ENCODE results near the gene LDB2. TPM values are rescaled to one million over a fixed set of nuclear protein-coding genes. Genes with fewer than 3 reads are reported as not detected.

Gene LDB2
- polyA plus RNA-seq, 2 of the 4 experiments (the other 2 are of a cell fraction): not detected

- POLR2A ChIA-PET: no interaction called here
- WGBS (ENCODE audit: missing lambda C conversion rate): 7% methylated on average over 4 of the region's 7 CpGs
- H3K4me2 ChIP-seq: no peak overlapping the region
- H3K9me3 ChIP-seq: no peaks in the 10 kb centered on the region
- ATAC-seq (no peak), DNase-seq (ENCODE audit: low read depth in 1 of 2, low spot score in 1 of 2) (no peak), FAIRE-seq (no peak)
- H3K4me3 ChIP-seq: no peak overlapping the region
- TF ChIP-seq GATA3 (IDR thresholded peaks at IDR 0.05; ENCODE audit: borderline replicate concordance) (no peak), HEYL (CRISPR knock-in tag; IDR thresholded peaks at IDR 0.05) (no peak)
- H3K4me1 ChIP-seq: no peaks in the 10 kb centered on the region
- CTCF ChIA-PET: no interaction called here
- no peak overlapping the region for H3K27ac ChIP-seq
These were observed 33.1 kb downstream of the LDB2 start for GRCh38 chr4:16865209-16865896.

- no peak for FAIRE-seq
- no peak for TF ChIP-seq NPAS2 (CRISPR knock-in tag; IDR thresholded peaks at IDR 0.05; ENCODE audit: borderline replicate concordance)
- TF ChIP-seq HOXB13 (CRISPR knock-in tag; IDR thresholded peaks at IDR 0.05; ENCODE audit: low read depth): no peak
- ChIA-PET POLR2A (no interaction called here), CTCF (no interaction called here)
- ATAC-seq: no peak
- WGBS (ENCODE audit: missing lambda C conversion rate): 8% methylated on average over 2 of the region's 2 CpGs
- DNase-seq (ENCODE audit: low read depth in 1 of 2, low spot score in 1 of 2): no peak
- H3K4me1 ChIP-seq: no peaks in the 10 kb centered on the region
- H3K27ac ChIP-seq: no peak overlapping the region
- H3K9me3 ChIP-seq: no peaks in the 10 kb centered on the region
- H3K4me2 ChIP-seq: no peak overlapping the region
- no peak overlapping the region for H3K4me3 ChIP-seq
These were observed 34.2 kb downstream of the LDB2 start for GRCh38 chr4:16864199-16864598.

- Histone ChIP-seq H3K4me3 (no peak overlapping the region), H3K27ac (no peak overlapping the region), H3K4me1 (no peaks in the 10 kb centered on the region), H3K9me3 (no peaks in the 10 kb centered on the region), H3K4me2 (no peak overlapping the region)
- ChIA-PET CTCF (no interaction called here), POLR2A (no interaction called here)
- TF ChIP-seq NPAS2 (CRISPR knock-in tag; IDR thresholded peaks at IDR 0.05; ENCODE audit: borderline replicate concordance) (no peak), MAFK (IDR thresholded peaks at IDR 0.05; ENCODE audit: partially characterized antibody) (no peak), TFCP2L1 (CRISPR knock-in tag; IDR thresholded peaks at IDR 0.05) (no peak), ZC3H11A (IDR thresholded peaks at IDR 0.05) (no peak), EP300 (IDR thresholded peaks at IDR 0.05) (no peak), ZNF302 (CRISPR knock-in tag; IDR thresholded peaks at IDR 0.05) (no peak)
- TF ChIP-seq, protein P1, sequence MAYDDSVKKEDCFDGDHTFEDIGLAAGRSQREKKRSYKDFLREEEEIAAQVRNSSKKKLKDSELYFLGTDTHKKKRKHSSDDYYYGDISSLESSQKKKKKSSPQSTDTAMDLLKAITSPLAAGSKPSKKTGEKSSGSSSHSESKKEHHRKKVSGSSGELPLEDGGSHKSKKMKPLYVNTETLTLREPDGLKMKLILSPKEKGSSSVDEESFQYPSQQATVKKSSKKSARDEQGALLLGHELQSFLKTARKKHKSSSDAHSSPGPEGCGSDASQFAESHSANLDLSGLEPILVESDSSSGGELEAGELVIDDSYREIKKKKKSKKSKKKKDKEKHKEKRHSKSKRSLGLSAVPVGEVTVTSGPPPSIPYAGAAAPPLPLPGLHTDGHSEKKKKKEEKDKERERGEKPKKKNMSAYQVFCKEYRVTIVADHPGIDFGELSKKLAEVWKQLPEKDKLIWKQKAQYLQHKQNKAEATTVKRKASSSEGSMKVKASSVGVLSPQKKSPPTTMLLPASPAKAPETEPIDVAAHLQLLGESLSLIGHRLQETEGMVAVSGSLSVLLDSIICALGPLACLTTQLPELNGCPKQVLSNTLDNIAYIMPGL (CRISPR knock-in tag; IDR thresholded peaks at IDR 0.05; ENCODE audit: borderline replicate concordance): no peak
- 25% methylated on average over 11 of the region's 11 CpGs for WGBS (ENCODE audit: missing lambda C conversion rate)
- ATAC-seq: no peak
- no peak for FAIRE-seq
- no peak for DNase-seq (ENCODE audit: low read depth in 1 of 2, low spot score in 1 of 2)
These were observed 35.7 kb downstream of the LDB2 start for GRCh38 chr4:16862697-16863096.

DNA sequence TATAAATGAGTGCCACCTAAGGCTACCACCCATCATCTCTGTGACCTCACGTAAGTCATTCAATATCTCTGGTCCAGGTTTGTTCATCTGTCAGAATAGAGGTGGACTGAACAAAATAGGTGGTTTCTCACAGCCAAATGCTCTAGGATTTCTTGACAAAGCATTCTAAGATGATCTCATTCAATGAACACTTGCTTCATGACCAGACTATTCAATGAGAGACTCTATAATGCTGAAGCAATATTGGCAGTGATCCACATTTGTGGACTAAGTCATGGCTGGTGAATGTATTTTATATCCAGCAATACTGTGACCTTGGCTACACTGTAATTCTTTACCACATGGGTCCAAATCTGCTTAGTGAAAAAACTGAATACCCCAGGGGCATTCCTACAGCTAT lies 37.9 kb downstream of the LDB2 start:
- no peak overlapping the region for H3K27ac ChIP-seq
- H3K4me3 ChIP-seq: no peak overlapping the region
- ATAC-seq (no peak), DNase-seq (ENCODE audit: low read depth in 1 of 2, low spot score in 1 of 2) (no peak), FAIRE-seq (no peak)
- no peaks in the 10 kb centered on the region for H3K9me3 ChIP-seq
- 0% methylated on average over 1 of the region's 1 CpG for WGBS (ENCODE audit: missing lambda C conversion rate)
- no peaks in the 10 kb centered on the region for H3K4me1 ChIP-seq
- ChIA-PET POLR2A (no interaction called here), CTCF (no interaction called here)
- H3K4me2 ChIP-seq: no peak overlapping the region
- TF ChIP-seq, protein P2, sequence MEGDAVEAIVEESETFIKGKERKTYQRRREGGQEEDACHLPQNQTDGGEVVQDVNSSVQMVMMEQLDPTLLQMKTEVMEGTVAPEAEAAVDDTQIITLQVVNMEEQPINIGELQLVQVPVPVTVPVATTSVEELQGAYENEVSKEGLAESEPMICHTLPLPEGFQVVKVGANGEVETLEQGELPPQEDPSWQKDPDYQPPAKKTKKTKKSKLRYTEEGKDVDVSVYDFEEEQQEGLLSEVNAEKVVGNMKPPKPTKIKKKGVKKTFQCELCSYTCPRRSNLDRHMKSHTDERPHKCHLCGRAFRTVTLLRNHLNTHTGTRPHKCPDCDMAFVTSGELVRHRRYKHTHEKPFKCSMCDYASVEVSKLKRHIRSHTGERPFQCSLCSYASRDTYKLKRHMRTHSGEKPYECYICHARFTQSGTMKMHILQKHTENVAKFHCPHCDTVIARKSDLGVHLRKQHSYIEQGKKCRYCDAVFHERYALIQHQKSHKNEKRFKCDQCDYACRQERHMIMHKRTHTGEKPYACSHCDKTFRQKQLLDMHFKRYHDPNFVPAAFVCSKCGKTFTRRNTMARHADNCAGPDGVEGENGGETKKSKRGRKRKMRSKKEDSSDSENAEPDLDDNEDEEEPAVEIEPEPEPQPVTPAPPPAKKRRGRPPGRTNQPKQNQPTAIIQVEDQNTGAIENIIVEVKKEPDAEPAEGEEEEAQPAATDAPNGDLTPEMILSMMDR (IDR thresholded peaks at IDR 0.05): no peak
- no peak for TF ChIP-seq FOXS1 (CRISPR knock-in tag; IDR thresholded peaks at IDR 0.05)
- no peak for TF ChIP-seq KDM1A (IDR thresholded peaks at IDR 0.05; ENCODE audit: low read depth)
- no peak for TF ChIP-seq PBX3 (IDR thresholded peaks at IDR 0.05)
- no peak for TF ChIP-seq HDAC2 (IDR thresholded peaks at IDR 0.05)
- no peak for TF ChIP-seq CHD4 (IDR thresholded peaks at IDR 0.05; ENCODE audit: borderline replicate concordance)
- no peak for TF ChIP-seq CEBPB (IDR thresholded peaks at IDR 0.05)
- TF ChIP-seq BCL3 (IDR thresholded peaks at IDR 0.05): no peak
- no peak for TF ChIP-seq ZFP36 (IDR thresholded peaks at IDR 0.05; ENCODE audit: borderline replicate concordance, partially characterized antibody)
- no peak for TF ChIP-seq NR3C1 (IDR thresholded peaks at IDR 0.05)
- no peak for TF ChIP-seq RCOR1 (IDR thresholded peaks at IDR 0.05; ENCODE audit: low read depth, low read length)
- TF ChIP-seq MAX (IDR thresholded peaks at IDR 0.05): no peak
- TF ChIP-seq SMC3 (IDR thresholded peaks at IDR 0.05): no peak
- TF ChIP-seq JUNB (IDR thresholded peaks at IDR 0.05): no peak
- no peak for TF ChIP-seq TFCP2L1 (CRISPR knock-in tag; IDR thresholded peaks at IDR 0.05)
- TF ChIP-seq, protein P1 (CRISPR knock-in tag; IDR thresholded peaks at IDR 0.05; ENCODE audit: borderline replicate concordance): no peak

Measured in A549 (cell line).